ENCODE results near the gene CEP97. TPM values are rescaled to one million over a fixed set of nuclear protein-coding genes. Genes with fewer than 3 reads are reported as not detected.
A peak's percentile ranks its signal among the peaks of the same experiment; 100 is the strongest.
"Not testable (repeated sequence)": the region's sequence is repeated elsewhere in the genome, so short reads cannot be mapped to it uniquely, and the experiment has no call there.

The CEP97 gene
- total RNA-seq, 2 experiments from 2014 or later = 18.1 to 20.0 TPM

DNA sequence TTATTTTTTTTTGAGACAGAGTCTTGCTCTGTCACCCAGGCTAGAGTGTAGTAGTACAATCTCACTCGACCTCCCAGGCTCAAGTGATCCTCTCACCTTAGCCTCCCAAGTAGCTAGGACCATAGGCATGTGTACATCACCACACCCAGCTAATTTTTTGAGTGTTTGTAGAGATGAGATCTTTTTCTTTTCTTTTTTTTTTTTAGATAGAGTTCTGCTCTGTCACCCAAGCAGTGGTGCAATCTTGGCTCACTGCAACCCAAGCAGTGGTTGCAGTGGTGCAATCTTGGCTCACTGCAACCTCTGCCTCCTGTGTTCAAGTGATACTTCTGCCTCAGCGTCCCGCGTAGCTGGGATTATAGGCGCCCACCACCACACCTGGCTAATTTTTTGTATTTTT lies 5.2 kb downstream of the CEP97 start:
- intact Hi-C loops (cut with DNase I, micrococcal nuclease) = no loop called here
- no peak overlapping the region for H3K4me3 Mint-ChIP-seq
- ChIA-PET POLR2A (no interaction called here), CTCF (no interaction called here)
- no peak overlapping the region for H3K27ac Mint-ChIP-seq
- DNase-seq = no peak
- H3K4me1 Mint-ChIP-seq = peaks cover 13% of the 10 kb centered on the region
- H3K36me3 Mint-ChIP-seq (ENCODE audit: low read depth) = peaks cover 45% of the 10 kb centered on the region
- ATAC-seq = no peak
- H3K27me3 Mint-ChIP-seq = no peaks in the 10 kb centered on the region
- no peaks in the 10 kb centered on the region for H3K9me3 Mint-ChIP-seq (ENCODE audit: low read depth)

- peaks cover 55% of the 10 kb centered on the region for H3K36me3 Mint-ChIP-seq (ENCODE audit: low read depth)
- H3K27me3 Mint-ChIP-seq = no peaks in the 10 kb centered on the region
- POLR2A ChIA-PET = no interaction called here
These were observed 6.4 kb downstream of the CEP97 start for GRCh38 chr3:101730839-101731238.

GRCh38 chr3:101732240-101732641 lies 7.8 kb downstream of the CEP97 start:
- H3K4me1 Mint-ChIP-seq = peaks cover 1% of the 10 kb centered on the region
- no peaks in the 10 kb centered on the region for H3K9me3 Mint-ChIP-seq (ENCODE audit: low read depth)
- intact Hi-C loops (cut with DNase I, micrococcal nuclease) = no loop called here
- no peak for ATAC-seq
- H3K27me3 Mint-ChIP-seq = no peaks in the 10 kb centered on the region
- H3K4me3 Mint-ChIP-seq = no peak overlapping the region
- DNase-seq = no peak
- peaks cover 63% of the 10 kb centered on the region for H3K36me3 Mint-ChIP-seq (ENCODE audit: low read depth)
- no peak overlapping the region for H3K27ac Mint-ChIP-seq
- ChIA-PET POLR2A (no interaction called here), CTCF (interaction anchor here (0.9 kb wide), 1 partner anchor 15 kb away, joined by 3 read pairs; no protein-coding TSS in a partner anchor)

More at GRCh38 chr3:101730839-101731238, 6.4 kb downstream of the CEP97 start:
- DNase-seq (no peak), ATAC-seq (no peak)
- Mint-ChIP-seq H3K4me1 (peaks cover 12% of the 10 kb centered on the region), H3K27ac (no peak overlapping the region), H3K4me3 (no peak overlapping the region), H3K9me3 (ENCODE audit: low read depth) (no peaks in the 10 kb centered on the region)
- CTCF ChIA-PET = interaction anchor here (0.6 kb wide), 1 partner anchor 1901 kb away, joined by 4 read pairs; no protein-coding TSS in a partner anchor
- intact Hi-C loops (cut with DNase I, micrococcal nuclease) = no loop called here

- intact Hi-C loops (cut with DNase I, micrococcal nuclease) = no loop called here
- POLR2A ChIA-PET = no interaction called here
- no peak overlapping the region for H3K4me3 Mint-ChIP-seq
These were observed 11.4 kb downstream of the CEP97 start for GRCh38 chr3:101735833-101736232.

DNA sequence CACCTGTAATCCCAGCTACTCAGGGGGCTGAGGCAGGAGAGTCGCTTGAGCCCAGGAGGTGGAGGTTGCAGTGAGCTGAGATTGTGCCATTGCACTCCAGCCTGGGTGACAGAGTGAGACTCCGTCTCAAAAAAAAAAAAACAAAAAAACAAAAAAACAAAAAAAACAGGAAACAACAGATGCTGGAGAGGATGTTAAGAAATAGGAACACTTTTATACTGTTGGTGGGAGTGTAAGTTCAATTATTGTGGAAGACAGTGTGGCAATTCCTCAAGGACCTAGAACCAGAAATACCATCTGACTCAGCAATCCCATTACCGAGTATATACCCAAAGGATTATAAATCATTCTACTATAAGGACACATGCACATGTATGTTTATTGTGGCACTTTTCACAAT lies 17.5 kb downstream of the CEP97 start:
- ATAC-seq; H3K4me1 Mint-ChIP-seq; POLR2A ChIA-PET; DNase-seq; H3K27me3 Mint-ChIP-seq; H3K4me3 Mint-ChIP-seq; CTCF ChIA-PET; H3K9me3 Mint-ChIP-seq (ENCODE audit: low read depth); H3K27ac Mint-ChIP-seq; intact Hi-C loops (cut with DNase I, micrococcal nuclease): not testable (repeated sequence)
- peaks cover 33% of the 10 kb centered on the region for H3K36me3 Mint-ChIP-seq (ENCODE audit: low read depth)

More at GRCh38 chr3:101735833-101736232, 11.4 kb downstream of the CEP97 start:
- DNase-seq (no peak), ATAC-seq (no peak)
- CTCF ChIA-PET = interaction anchor here (1.4 kb wide), 1 partner anchor 57 kb away, joined by 3 read pairs; no protein-coding TSS in a partner anchor
- H3K27me3 Mint-ChIP-seq = no peaks in the 10 kb centered on the region
- no peaks in the 10 kb centered on the region for H3K9me3 Mint-ChIP-seq (ENCODE audit: low read depth)
- H3K4me1 Mint-ChIP-seq = no peaks in the 10 kb centered on the region
- no peak overlapping the region for H3K27ac Mint-ChIP-seq
- peaks cover 61% of the 10 kb centered on the region for H3K36me3 Mint-ChIP-seq (ENCODE audit: low read depth)

- peaks cover 5% of the 10 kb centered on the region for H3K4me1 Mint-ChIP-seq
- no peaks in the 10 kb centered on the region for H3K9me3 Mint-ChIP-seq (ENCODE audit: low read depth)
- no peak overlapping the region for H3K4me3 Mint-ChIP-seq
- no peak overlapping the region for H3K27ac Mint-ChIP-seq
- H3K36me3 Mint-ChIP-seq (ENCODE audit: low read depth) = peaks cover 18% of the 10 kb centered on the region
- H3K27me3 Mint-ChIP-seq = no peaks in the 10 kb centered on the region
- no peak for DNase-seq
- ATAC-seq = no peak
- CTCF ChIA-PET = no interaction called here
- intact Hi-C loops (cut with DNase I, micrococcal nuclease) = no loop called here
- POLR2A ChIA-PET = no interaction called here
These were observed 20.4 kb downstream of the CEP97 start for GRCh38 chr3:101744811-101745210.

GRCh38 chr3:101745934-101746333 lies 21.5 kb downstream of the CEP97 start:
- H3K4me3 Mint-ChIP-seq; POLR2A ChIA-PET; H3K27ac Mint-ChIP-seq; DNase-seq; intact Hi-C loops (cut with DNase I, micrococcal nuclease); H3K27me3 Mint-ChIP-seq; H3K9me3 Mint-ChIP-seq (ENCODE audit: low read depth); H3K4me1 Mint-ChIP-seq; ATAC-seq; CTCF ChIA-PET: not testable (repeated sequence)
- H3K36me3 Mint-ChIP-seq (ENCODE audit: low read depth) = peaks cover 25% of the 10 kb centered on the region

DNA sequence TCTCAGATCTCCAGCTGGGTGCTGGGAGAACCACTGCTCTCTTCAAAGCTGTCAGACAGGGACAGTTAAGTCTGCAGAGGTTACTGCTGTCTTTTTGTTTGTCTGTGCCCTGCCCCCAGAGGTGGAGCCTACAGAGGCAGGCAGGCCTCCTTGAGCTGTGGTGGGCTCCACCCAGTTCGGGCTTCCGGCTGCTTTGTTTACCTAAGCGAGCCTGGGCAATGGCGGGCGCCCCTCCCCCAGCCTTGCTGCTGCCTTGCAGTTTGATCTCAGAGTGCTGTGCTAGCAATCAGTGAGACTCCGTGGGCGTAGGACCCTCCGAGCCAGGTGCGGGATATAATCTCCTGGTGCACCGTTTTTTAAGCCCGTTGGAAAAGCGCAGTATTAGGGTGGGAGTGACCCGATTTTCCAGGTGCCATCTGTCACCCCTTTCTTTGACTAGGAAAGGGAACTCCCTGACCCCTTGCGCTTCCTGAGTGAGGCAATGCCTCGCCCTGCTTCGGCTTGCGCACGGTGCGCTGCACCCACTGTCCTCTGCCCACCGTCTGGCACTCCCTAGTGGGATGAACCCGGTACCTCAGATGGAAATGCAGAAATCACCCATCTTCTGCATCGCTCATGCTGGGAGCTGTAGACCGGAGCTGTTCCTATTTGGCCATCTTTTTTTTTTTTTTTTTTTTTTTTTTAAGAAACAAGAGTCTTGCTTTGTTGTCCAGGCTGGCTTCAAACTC lies 29.1 kb downstream of the CEP97 start:
- H3K4me1 Mint-ChIP-seq; H3K9me3 Mint-ChIP-seq (ENCODE audit: low read depth); DNase-seq; intact Hi-C loops (cut with DNase I, micrococcal nuclease); CTCF ChIA-PET; H3K27ac Mint-ChIP-seq; POLR2A ChIA-PET; ATAC-seq; H3K4me3 Mint-ChIP-seq; H3K27me3 Mint-ChIP-seq: not testable (repeated sequence)
- peaks cover 61% of the 10 kb centered on the region for H3K36me3 Mint-ChIP-seq (ENCODE audit: low read depth)

DNA sequence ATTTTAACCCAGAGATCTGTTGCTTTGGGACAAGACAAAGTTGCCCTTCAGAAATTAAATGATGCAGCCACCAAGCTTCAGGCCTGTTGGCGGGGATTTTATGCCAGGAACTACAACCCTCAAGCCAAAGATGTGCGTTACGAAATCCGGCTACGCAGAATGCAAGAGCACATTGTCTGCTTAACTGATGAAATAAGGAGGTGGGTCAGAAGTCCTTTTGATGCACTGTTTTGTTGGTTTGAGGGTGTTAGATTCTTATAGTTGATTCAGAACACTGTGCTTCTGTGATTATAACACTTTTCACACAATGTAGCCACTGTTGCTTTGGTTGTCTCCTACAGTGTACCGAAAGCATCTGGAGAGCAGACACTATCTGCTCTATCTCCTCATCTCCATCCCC lies 33.8 kb downstream of the CEP97 start:
- H3K27me3 Mint-ChIP-seq = no peaks in the 10 kb centered on the region
- H3K36me3 Mint-ChIP-seq (ENCODE audit: low read depth) = peaks cover 66% of the 10 kb centered on the region
- peaks cover 13% of the 10 kb centered on the region for H3K4me1 Mint-ChIP-seq
- ChIA-PET POLR2A (no interaction called here), CTCF (no interaction called here)
- intact Hi-C loops (cut with DNase I, micrococcal nuclease) = no loop called here
- no peaks in the 10 kb centered on the region for H3K9me3 Mint-ChIP-seq (ENCODE audit: low read depth)
- H3K4me3 Mint-ChIP-seq = no peak overlapping the region
- no peak overlapping the region for H3K27ac Mint-ChIP-seq
- ATAC-seq = no peak
- DNase-seq = no peak

GRCh38 chr3:101762041-101762646 lies 37.7 kb downstream of the CEP97 start:
- POLR2A ChIA-PET = no interaction called here
- intact Hi-C loops (cut with DNase I, micrococcal nuclease) = no loop called here
- ATAC-seq (no peak), DNase-seq (no peak)
- no peaks in the 10 kb centered on the region for H3K27me3 Mint-ChIP-seq
- no peaks in the 10 kb centered on the region for H3K9me3 Mint-ChIP-seq (ENCODE audit: low read depth)
- CTCF ChIA-PET = interaction anchor here (0.6 kb wide), 1 partner anchor 347 kb away, joined by 3 read pairs; no protein-coding TSS in a partner anchor
- H3K4me1 Mint-ChIP-seq = peaks cover 11% of the 10 kb centered on the region
- H3K27ac Mint-ChIP-seq = no peak overlapping the region
- no peak overlapping the region for H3K4me3 Mint-ChIP-seq
- H3K36me3 Mint-ChIP-seq (ENCODE audit: low read depth) = peaks cover 54% of the 10 kb centered on the region

DNA sequence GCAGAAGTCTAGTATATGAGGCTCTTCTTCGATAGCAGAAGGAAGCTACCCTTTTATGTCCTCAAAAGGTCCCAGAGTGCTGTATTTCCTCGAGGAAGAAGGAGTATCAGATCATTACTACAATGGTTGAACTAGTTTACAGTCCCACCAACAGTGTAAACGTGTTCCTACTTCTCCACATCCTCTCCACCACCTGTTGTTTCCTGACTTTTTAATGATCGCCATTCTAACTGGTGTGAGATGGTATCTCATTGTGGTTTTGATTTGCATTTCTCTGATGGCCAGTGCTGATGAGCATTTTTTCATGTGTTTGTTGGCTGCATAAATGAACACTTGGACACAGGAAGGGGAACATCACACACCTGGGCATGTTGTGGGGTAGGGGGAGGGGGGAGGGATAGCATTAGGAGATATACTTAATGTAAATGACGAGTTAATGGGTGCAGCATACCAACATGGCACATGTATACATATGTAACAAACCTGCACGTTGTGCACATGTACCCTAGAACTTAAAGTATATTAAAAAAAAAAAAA lies 53.4 kb downstream of the CEP97 start:
- Mint-ChIP-seq H3K27ac (peak overlapping the region; percentile 96), H3K4me1 (peaks cover 40% of the 10 kb centered on the region), H3K4me3 (peak overlapping the region; percentile 91)
- DNase-seq; H3K9me3 Mint-ChIP-seq (ENCODE audit: low read depth); H3K36me3 Mint-ChIP-seq (ENCODE audit: low read depth); ATAC-seq; H3K27me3 Mint-ChIP-seq: not testable (repeated sequence)
- POLR2A ChIA-PET = interaction anchor here (0.6 kb wide), 1 partner anchor 387 kb away, joined by 4 read pairs; no protein-coding TSS in a partner anchor
- intact Hi-C loops (cut with DNase I, micrococcal nuclease) = loop anchor here (2.0 kb wide), 2 partner anchors 91 to 265 kb away; partner anchors contain the start of genes RPL24 (in 1 of the 2) and SENP7 (in 1 of the 2)
- CTCF ChIA-PET = interaction anchor here (0.7 kb wide), 1 partner anchor 10 kb away, joined by 3 read pairs; no protein-coding TSS in a partner anchor

Data from activated CD4-positive, alpha-beta T cell treated with anti-CD3 and anti-CD28 coated beads for 36 hours (primary cell).